ES-I3 (cell line): Measurements from ENCODE around the gene INPP4B.

Source experiments
- H3K36me3 ChIP-seq: 2 replicates; pipeline ENCODE4 v1.6.1; 2013; ENCODE audit warnings: mild to moderate bottlenecking, low read length, control low read depth, moderate library complexity; ENCODE audit not compliant: insufficient read depth
- H3K4me1 ChIP-seq: 2 replicates; pipeline ENCODE4 v1.6.1; 2013; ENCODE audit warnings: mild to moderate bottlenecking, control low read depth, low read length; ENCODE audit not compliant: insufficient read depth
- H3K9ac ChIP-seq: 2 replicates; pipeline ENCODE4 v1.6.1; 2013; ENCODE audit warnings: low read depth, mild to moderate bottlenecking, low read length, moderate library complexity
- H3K9me3 ChIP-seq: 2 replicates; pipeline ENCODE4 v1.6.1; 2013; ENCODE audit warnings: mild to moderate bottlenecking, low read length, moderate library complexity; ENCODE audit not compliant: control insufficient read depth, insufficient read depth

INPP4B gene

GRCh38 chr4:142155347-142155746 is 690.8 kb downstream of the INPP4B start:
- H3K4me1 ChIP-seq: no peaks in the 10 kb centered on the region

GRCh38 chr4:142150483-142150882 is 695.6 kb downstream of the INPP4B start:
- Histone ChIP-seq H3K9me3 (no peaks in the 10 kb centered on the region), H3K4me1 (no peaks in the 10 kb centered on the region), H3K36me3 (no peaks in the 10 kb centered on the region), H3K9ac (no peak overlapping the region)

More at GRCh38 chr4:142155347-142155746, 690.8 kb downstream of the INPP4B start:
- H3K9me3 ChIP-seq: no peaks in the 10 kb centered on the region
- H3K36me3 ChIP-seq: no peaks in the 10 kb centered on the region
- H3K9ac ChIP-seq: no peak overlapping the region

GRCh38 chr4:142144813-142145212 is 701.3 kb downstream of the INPP4B start:
- Histone ChIP-seq H3K4me1 (no peaks in the 10 kb centered on the region), H3K9ac (no peak overlapping the region), H3K36me3 (no peaks in the 10 kb centered on the region), H3K9me3 (no peaks in the 10 kb centered on the region)

GRCh38 chr4:142142366-142143054 is 703.6 kb downstream of the INPP4B start:
- Histone ChIP-seq H3K9ac (no peak overlapping the region), H3K9me3 (no peaks in the 10 kb centered on the region)

GRCh38 chr4:142141224-142141623 is 704.9 kb downstream of the INPP4B start:
- no peaks in the 10 kb centered on the region for H3K9me3 ChIP-seq
- no peaks in the 10 kb centered on the region for H3K36me3 ChIP-seq
- no peaks in the 10 kb centered on the region for H3K4me1 ChIP-seq
- no peak overlapping the region for H3K9ac ChIP-seq

More at GRCh38 chr4:142142366-142143054, 703.6 kb downstream of the INPP4B start:
- Histone ChIP-seq H3K36me3 (no peaks in the 10 kb centered on the region), H3K4me1 (no peaks in the 10 kb centered on the region)

GRCh38 chr4:142130666-142131065 is 715.4 kb downstream of the INPP4B start:
- Histone ChIP-seq H3K9me3 (no peaks in the 10 kb centered on the region), H3K9ac (no peak overlapping the region), H3K4me1 (no peaks in the 10 kb centered on the region), H3K36me3 (no peaks in the 10 kb centered on the region)

GRCh38 chr4:142129931-142130330 is 716.2 kb downstream of the INPP4B start:
- Histone ChIP-seq H3K36me3 (no peaks in the 10 kb centered on the region), H3K9ac (no peak overlapping the region), H3K4me1 (no peaks in the 10 kb centered on the region), H3K9me3 (no peaks in the 10 kb centered on the region)

GRCh38 chr4:142129473-142129872 is 716.6 kb downstream of the INPP4B start:
- Histone ChIP-seq H3K9ac (no peak overlapping the region), H3K36me3 (no peaks in the 10 kb centered on the region), H3K4me1 (no peaks in the 10 kb centered on the region), H3K9me3 (no peaks in the 10 kb centered on the region)

- no peaks in the 10 kb centered on the region for H3K4me1 ChIP-seq
Observed at GRCh38 chr4:142128529-142128928, 717.6 kb downstream of the INPP4B start.

GRCh38 chr4:142126890-142127497 is 719.1 kb downstream of the INPP4B start:
- no peak overlapping the region for H3K9ac ChIP-seq
- H3K9me3 ChIP-seq: no peaks in the 10 kb centered on the region
- H3K4me1 ChIP-seq: no peaks in the 10 kb centered on the region
- no peaks in the 10 kb centered on the region for H3K36me3 ChIP-seq

More at GRCh38 chr4:142128529-142128928, 717.6 kb downstream of the INPP4B start:
- Histone ChIP-seq H3K9ac (no peak overlapping the region), H3K36me3 (no peaks in the 10 kb centered on the region), H3K9me3 (no peaks in the 10 kb centered on the region)

GRCh38 chr4:142124874-142125273 is 721.2 kb downstream of the INPP4B start:
- Histone ChIP-seq H3K9me3 (no peaks in the 10 kb centered on the region), H3K4me1 (no peaks in the 10 kb centered on the region), H3K36me3 (no peaks in the 10 kb centered on the region; the same call in 1 of the 2 replicates), H3K9ac (no peak overlapping the region)

- Histone ChIP-seq H3K4me1 (no peaks in the 10 kb centered on the region), H3K9ac (no peak overlapping the region), H3K36me3 (no peaks in the 10 kb centered on the region; the same call in 1 of the 2 replicates), H3K9me3 (no peaks in the 10 kb centered on the region)
Observed at GRCh38 chr4:142121448-142122350, 724.4 kb downstream of the INPP4B start.

- Histone ChIP-seq H3K4me1 (no peaks in the 10 kb centered on the region), H3K9me3 (no peaks in the 10 kb centered on the region), H3K9ac (no peak overlapping the region), H3K36me3 (no peaks in the 10 kb centered on the region; the same call in 1 of the 2 replicates)
Observed at GRCh38 chr4:142120921-142121320, 725.2 kb downstream of the INPP4B start.

GRCh38 chr4:142112451-142112850 is 733.6 kb downstream of the INPP4B start:
- no peaks in the 10 kb centered on the region for H3K4me1 ChIP-seq
- no peak overlapping the region for H3K9ac ChIP-seq
- no peaks in the 10 kb centered on the region for H3K36me3 ChIP-seq

More at GRCh38 chr4:142112451-142112850, 733.6 kb downstream of the INPP4B start:
- no peaks in the 10 kb centered on the region for H3K9me3 ChIP-seq
